K562 (cell line): ENCODE results near the gene VSIG2. TPM values are rescaled to one million over a fixed set of nuclear protein-coding genes. Genes with fewer than 3 reads are reported as not detected.

Source experiments
- ARHGAP35 ChIP-seq: fragments of 450-650 bp; IDR thresholded peaks from 2 replicates; pipeline ENCODE4 v1.6.1; 2018; ENCODE audit not compliant: partially characterized antibody
- BDP1 ChIP-seq: IDR thresholded peaks from 3 replicates; pipeline ENCODE4 v1.6.1; 2011; ENCODE audit not compliant: insufficient read length, insufficient read depth
- DPF2 ChIP-seq: fragments of 450-650 bp; IDR thresholded peaks from 2 replicates; pipeline ENCODE4 v1.6.1; 2016
- E2F4 ChIP-seq: sonication (generic); formaldehyde crosslinking; IDR thresholded peaks from 2 replicates; pipeline ENCODE4 v1.8.0; 2022; ENCODE audit warnings: mild to moderate bottlenecking, low read depth, missing genetic modification reagents
- ESRRB ChIP-seq: fragments of 250-450 bp; sonication (Bioruptor Pico); IDR thresholded peaks from 2 replicates; pipeline ENCODE4 v1.5.0; 2020; ENCODE audit warnings: mild to moderate bottlenecking, moderate library complexity, borderline replicate concordance
- HMGXB4 ChIP-seq: sonication (generic); formaldehyde crosslinking; IDR thresholded peaks from 2 replicates; pipeline ENCODE4 v1.8.1; 2023; ENCODE audit warnings: mild to moderate bottlenecking, missing genetic modification reagents
- L3MBTL2 ChIP-seq: fragments of 450-650 bp; IDR thresholded peaks from 2 replicates; pipeline ENCODE4 v1.6.1; 2016; ENCODE audit warnings: mild to moderate bottlenecking, moderate library complexity
- MYC ChIP-seq, 2 experiments: fragments of 250-450 bp in 1 of 2; sonication (Bioruptor Pico) in 1 of 2; IDR thresholded peaks; 2 replicates each; pipeline versions ENCODE4 v1.5.1 to v1.6.1; 2012 to 2021; ENCODE audit warnings: low read depth in 2 of 2, borderline replicate concordance in 1 of 2, improper control_type of control experiment in 1 of 2, low read length in 1 of 2, mild to moderate bottlenecking in 1 of 2, moderate library complexity in 1 of 2
- PCBP1 ChIP-seq: fragments of 200-400 bp; formaldehyde crosslinking; IDR thresholded peaks from 2 replicates; pipeline ENCODE4 v1.6.1; 2018; ENCODE audit warnings: mild to moderate bottlenecking, low read depth, low read length; ENCODE audit not compliant: poor library complexity, severe bottlenecking
- RB1 ChIP-seq: fragments of 450-650 bp; IDR thresholded peaks from 2 replicates; pipeline ENCODE4 v1.6.1; 2017; ENCODE audit warnings: low read depth, mild to moderate bottlenecking
- SREBF1 ChIP-seq: fragments of 150-350 bp; IDR thresholded peaks from 2 replicates; pipeline ENCODE4 v1.6.1; 2014; ENCODE audit warnings: antibody characterized with exemption, low read depth, low read length, borderline replicate concordance
- TEAD1 ChIP-seq, 2 experiments: fragments of 450-650 bp in 1 of 2; sonication (generic) in 1 of 2; formaldehyde crosslinking; IDR thresholded peaks; 2 replicates each; pipeline versions ENCODE4 v1.4.0 to v1.8.0; 2020 to 2022; ENCODE audit warnings: mild to moderate bottlenecking in 2 of 2, missing genetic modification reagents in 1 of 2
- TOE1 ChIP-seq, 2 experiments: fragments of 450-650 bp in 1 of 2; sonication (generic) in 1 of 2; formaldehyde crosslinking in 1 of 2; IDR thresholded peaks; 2 replicates each; pipeline versions ENCODE4 v1.7.1 to v1.8.0; 2016 to 2022; ENCODE audit warnings: borderline replicate concordance in 2 of 2, mild to moderate bottlenecking in 2 of 2, antibody characterized with exemption in 1 of 2, inconsistent platforms in 1 of 2, low read depth in 1 of 2, missing genetic modification reagents in 1 of 2, moderate library complexity in 1 of 2
- USF2 ChIP-seq: sonication (generic); formaldehyde crosslinking; IDR thresholded peaks from 2 replicates; pipeline ENCODE4 v1.5.0; 2020; ENCODE audit warnings: missing genetic modification reagents
- polyA plus RNA-seq, 8 experiments: library from polyadenylated mRNA; depleted of rRNA in 4 of 8; stranded (reverse) in 5 of 8; unstranded in 3 of 8; fragments of >200 nt; fragmentation: Nextera tagmentation in 2 of 8; fragmentation: Illumina TruSeq in 1 of 8; extraction: Ambion mirVana in 2 of 8; extraction: Trizol in 1 of 8; gene quantifications; 2 replicates each; pipeline versions ENCODE4 v1.2.1 to v1.2.3, GENCODE V29; 2011 to 2014; ENCODE audit warnings: inconsistent platforms in 1 of 8, missing spikeins in 1 of 8
- total RNA-seq, 7 experiments: library from RNA; depleted of rRNA in 6 of 7; stranded (reverse); fragments of >200 nt in 6 of 7; fragmentation: Illumina TruSeq in 2 of 7; extraction: Trizol in 2 of 7; gene quantifications; 2 replicates each; pipeline versions ENCODE4 v1.2.1 to v1.2.3, GENCODE V29; 2011 to 2021; ENCODE audit warnings: low replicate concordance in 1 of 7
- TF ChIP-seq, protein P1 (sequence below): fragments of 250-450 bp; sonication (Bioruptor Pico); IDR thresholded peaks from 2 replicates; pipeline ENCODE4 v1.5.0; 2021; ENCODE audit warnings: mild to moderate bottlenecking, borderline replicate concordance
- TF ChIP-seq, protein P2 (sequence below): sonication (generic); formaldehyde crosslinking; IDR thresholded peaks from 2 replicates; pipeline ENCODE4 v1.8.0; 2023; ENCODE audit warnings: mild to moderate bottlenecking, missing genetic modification reagents

The VSIG2 gene
- total and polyA plus RNA-seq, 9 of the 15 experiments (the other 6 are each of a cell fraction or from before 2014, with no cell fraction given) = not detected

DNA sequence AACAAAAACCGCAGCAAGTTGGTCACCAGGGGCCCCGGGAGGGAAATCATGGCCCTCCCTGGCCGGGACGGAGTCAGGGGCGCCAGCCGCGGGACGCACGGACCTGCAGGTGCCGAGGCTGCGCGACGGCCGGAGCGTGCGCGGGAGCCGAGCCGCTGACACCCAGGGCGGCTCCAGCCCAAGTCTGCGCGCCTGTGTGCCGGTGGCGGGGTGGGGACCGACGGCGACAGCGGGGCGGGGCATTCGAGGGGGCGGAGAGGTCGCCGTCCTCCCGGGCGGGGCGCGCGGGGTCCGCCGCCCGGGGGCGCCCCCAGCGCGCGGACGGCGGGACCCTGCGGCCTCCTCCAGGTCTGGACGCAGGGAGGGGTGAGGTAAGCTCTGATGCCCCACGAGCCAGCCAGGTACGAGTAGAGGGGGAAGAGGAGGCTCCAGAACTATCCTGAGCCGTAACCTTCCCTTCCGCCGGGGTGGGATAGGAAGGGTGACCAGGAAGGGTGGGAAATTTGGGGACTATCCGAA, 10.1 kb upstream of the VSIG2 start, which contains the start of gene ESAM (continued):
- TF ChIP-seq, protein P1, sequence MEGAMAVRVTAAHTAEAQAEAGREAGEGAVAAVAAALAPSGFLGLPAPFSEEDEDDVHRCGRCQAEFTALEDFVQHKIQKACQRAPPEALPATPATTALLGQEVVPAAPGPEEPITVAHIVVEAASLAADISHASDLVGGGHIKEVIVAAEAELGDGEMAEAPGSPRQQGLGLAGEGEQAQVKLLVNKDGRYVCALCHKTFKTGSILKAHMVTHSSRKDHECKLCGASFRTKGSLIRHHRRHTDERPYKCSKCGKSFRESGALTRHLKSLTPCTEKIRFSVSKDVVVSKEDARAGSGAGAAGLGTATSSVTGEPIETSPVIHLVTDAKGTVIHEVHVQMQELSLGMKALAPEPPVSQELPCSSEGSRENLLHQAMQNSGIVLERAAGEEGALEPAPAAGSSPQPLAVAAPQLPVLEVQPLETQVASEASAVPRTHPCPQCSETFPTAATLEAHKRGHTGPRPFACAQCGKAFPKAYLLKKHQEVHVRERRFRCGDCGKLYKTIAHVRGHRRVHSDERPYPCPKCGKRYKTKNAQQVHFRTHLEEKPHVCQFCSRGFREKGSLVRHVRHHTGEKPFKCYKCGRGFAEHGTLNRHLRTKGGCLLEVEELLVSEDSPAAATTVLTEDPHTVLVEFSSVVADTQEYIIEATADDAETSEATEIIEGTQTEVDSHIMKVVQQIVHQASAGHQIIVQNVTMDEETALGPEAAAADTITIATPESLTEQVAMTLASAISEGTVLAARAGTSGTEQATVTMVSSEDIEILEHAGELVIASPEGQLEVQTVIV (CRISPR knock-in tag) = no peak
- TF ChIP-seq HMGXB4 (CRISPR knock-in tag) (0 out of 2 replicates have a peak, but pooled peaks have one; percentile 45), USF2 (no peak), RB1 (0 out of 2 replicates have a peak, but pooled peaks have one; percentile 31), TEAD1 (CRISPR knock-in tag; IDR thresholded peaks at IDR 0.05) (peak in 1 of 2 experiments; percentile 18; a peak in 1 of 4 replicates), DPF2 (no peak), BDP1 (no peak), L3MBTL2 (peak; percentile 63), ARHGAP35 (no peak), SREBF1 (no peak), TOE1 (IDR thresholded peaks at IDR 0.05; ENCODE audit: borderline replicate concordance) (no peak), TOE1 (CRISPR knock-in tag; IDR thresholded peaks at IDR 0.05; ENCODE audit: borderline replicate concordance, low read depth) (no peak), ESRRB (no peak), E2F4 (CRISPR knock-in tag) (no peak), MYC (IDR thresholded peaks at IDR 0.05; ENCODE audit: low read depth, low read length) (no peak), MYC (CRISPR knock-in tag; IDR thresholded peaks at IDR 0.05; ENCODE audit: borderline replicate concordance, low read depth) (no peak), PCBP1 (peak; percentile 22)
- TF ChIP-seq, protein P2, sequence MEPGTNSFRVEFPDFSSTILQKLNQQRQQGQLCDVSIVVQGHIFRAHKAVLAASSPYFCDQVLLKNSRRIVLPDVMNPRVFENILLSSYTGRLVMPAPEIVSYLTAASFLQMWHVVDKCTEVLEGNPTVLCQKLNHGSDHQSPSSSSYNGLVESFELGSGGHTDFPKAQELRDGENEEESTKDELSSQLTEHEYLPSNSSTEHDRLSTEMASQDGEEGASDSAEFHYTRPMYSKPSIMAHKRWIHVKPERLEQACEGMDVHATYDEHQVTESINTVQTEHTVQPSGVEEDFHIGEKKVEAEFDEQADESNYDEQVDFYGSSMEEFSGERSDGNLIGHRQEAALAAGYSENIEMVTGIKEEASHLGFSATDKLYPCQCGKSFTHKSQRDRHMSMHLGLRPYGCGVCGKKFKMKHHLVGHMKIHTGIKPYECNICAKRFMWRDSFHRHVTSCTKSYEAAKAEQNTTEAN = no peak
